GM19351 (cell line): ENCODE results near the gene SUMO4.
A peak's percentile ranks its signal among the peaks of the same experiment; 100 is the strongest.
"Not testable (repeated sequence)": the region's sequence is repeated elsewhere in the genome, so short reads cannot be mapped to it uniquely, and the experiment has no call there.

Experiments
- ATAC-seq: cut with Tn5 transposase; IDR thresholded peaks from one replicate; pipeline ENCODE4 v1.9.1; 2021; ENCODE audit warnings: mild to moderate bottlenecking, moderate library complexity; ENCODE audit not compliant: unreplicated experiment

Gene SUMO4

DNA sequence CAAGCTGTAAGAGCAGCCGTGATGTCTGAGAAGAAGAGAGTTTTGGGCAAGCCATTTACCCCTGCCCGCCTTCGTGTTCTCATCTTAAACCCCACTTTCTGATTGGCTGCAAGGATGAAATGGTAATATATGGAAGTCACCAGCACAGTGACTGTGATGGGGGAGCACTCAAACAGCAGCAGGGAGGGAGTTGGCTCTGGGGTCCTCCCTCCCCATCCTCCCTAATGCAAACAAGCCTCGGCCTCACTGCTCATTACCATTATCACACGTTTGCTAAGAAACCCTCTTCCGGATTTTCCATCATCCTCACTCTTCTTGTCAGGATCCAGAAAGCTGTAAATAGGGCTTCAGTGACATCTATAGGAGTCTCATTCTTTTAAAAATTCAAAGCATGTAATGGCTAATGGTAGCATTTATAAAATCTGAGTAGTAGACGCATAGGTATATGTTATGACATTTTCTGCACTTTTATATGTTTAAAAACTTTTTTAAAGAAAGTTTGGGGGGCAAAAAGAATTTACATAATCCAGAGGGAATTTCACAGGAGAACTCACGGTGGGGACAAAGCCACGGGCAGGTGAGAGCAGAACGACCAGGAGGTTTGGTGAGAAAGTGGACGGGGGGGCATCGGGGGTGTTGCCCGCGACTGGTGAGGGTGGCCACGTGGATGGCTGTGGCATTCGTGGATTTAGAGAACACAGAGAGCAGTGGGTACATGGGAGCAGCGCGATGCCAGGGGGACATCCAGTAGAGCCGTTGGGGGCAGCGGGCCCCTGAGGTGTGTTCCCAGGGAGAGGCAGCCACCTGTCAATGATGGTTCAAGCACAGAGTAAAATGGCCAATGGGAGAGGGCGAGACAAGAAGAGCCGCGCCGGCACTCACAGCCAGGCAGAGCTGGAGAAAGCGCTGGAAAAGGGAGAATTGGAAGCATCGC, 29.6 kb downstream of the SUMO4 start:
- no peak for ATAC-seq

- ATAC-seq: peak; percentile 96
Measured at GRCh38 chr6:149431905-149432775, 32.1 kb downstream of the SUMO4 start.

- ATAC-seq: no peak
Measured at GRCh38 chr6:149433405-149433804, 33.3 kb downstream of the SUMO4 start.

- no peak for ATAC-seq
Measured at GRCh38 chr6:149433881-149434280, 33.8 kb downstream of the SUMO4 start.

DNA sequence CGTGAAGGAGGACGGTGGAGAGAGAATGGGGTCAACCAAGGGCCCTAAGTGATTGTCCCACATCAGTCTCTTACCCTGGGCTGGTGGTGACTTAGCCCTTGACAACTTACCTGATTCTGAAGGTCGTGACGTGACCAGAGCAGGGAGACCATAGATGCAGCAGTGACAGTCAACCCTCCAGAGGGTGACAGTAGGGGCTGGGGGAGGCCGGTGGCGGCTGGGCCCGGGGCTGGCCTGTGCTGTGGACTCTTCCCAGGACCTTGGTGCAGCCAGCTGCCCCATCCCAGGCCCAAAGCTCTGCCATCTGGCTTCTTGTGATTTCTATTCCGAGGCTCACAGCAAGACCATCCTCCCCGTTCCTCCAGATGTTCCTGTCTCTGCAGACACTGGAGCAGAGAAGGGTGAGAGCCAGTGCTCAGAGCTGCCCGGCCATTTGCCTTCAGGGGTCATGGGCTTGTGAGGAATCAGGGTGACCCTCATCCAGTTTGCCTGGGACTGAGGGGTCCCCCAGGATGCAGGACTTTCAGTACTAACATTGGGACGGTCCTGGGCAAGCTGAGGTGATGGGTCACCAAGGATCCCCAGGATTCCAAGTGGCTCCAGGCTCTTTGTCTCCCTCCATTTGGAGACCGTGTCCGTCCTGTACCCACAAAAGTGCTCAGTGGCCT, 36.0 kb downstream of the SUMO4 start:
- ATAC-seq: no peak

DNA sequence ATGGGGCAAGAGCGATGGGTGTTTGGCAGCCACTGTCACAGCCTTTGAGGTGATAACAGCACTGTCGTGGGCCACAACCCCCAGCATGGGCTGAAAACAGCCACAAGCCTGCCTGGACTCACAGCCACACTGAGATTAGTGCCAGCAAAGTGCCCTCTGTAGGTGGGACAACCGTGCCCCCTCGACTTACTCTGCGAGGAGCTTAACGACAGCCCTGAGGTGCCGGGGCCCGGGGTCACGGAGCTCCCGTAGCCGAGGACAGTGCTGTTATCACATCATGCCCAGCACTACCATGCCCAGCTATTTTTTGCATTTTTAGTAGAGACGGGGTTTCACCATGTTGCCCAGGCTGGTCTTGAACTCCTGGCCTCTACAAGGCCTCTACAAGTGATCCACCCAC, 36.6 kb downstream of the SUMO4 start:
- no peak for ATAC-seq

- no peak for ATAC-seq
Measured at GRCh38 chr6:149437212-149437611, 37.1 kb downstream of the SUMO4 start.

- ATAC-seq: peak; percentile 61
Measured at GRCh38 chr6:149438855-149439254, 38.8 kb downstream of the SUMO4 start.

DNA sequence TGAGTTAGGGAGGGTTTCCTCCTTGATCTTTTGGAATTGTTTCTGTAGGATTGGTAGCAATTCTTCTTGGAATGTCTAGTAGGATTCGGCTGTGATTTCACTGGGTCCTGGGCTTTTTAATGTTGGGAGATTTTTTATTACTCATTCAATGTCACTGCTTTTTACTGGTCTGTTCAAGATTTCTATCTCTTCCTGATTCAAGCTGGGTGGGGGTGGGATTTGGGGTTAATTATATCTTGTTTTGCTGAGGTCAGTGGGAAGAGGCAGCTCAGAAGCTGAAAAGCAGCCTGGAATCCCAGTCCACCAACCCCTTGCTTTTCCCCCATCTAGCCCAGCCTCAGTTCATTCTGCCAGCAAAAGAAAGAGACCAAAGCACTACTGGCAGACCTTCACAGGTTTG, 39.6 kb downstream of the SUMO4 start:
- no peak for ATAC-seq

- ATAC-seq: no peak
Measured at GRCh38 chr6:149440735-149441671, 40.9 kb downstream of the SUMO4 start.

- no peak for ATAC-seq
Measured at GRCh38 chr6:149441740-149442139, 41.7 kb downstream of the SUMO4 start.

- ATAC-seq: no peak
Measured at GRCh38 chr6:149443411-149444181, 43.5 kb downstream of the SUMO4 start.

- not testable (repeated sequence) for ATAC-seq
Measured at GRCh38 chr6:149444360-149445094, 44.5 kb downstream of the SUMO4 start.

- no peak for ATAC-seq
Measured at GRCh38 chr6:149445095-149445466, 45.0 kb downstream of the SUMO4 start.

- no peak for ATAC-seq
Measured at GRCh38 chr6:149445573-149445972, 45.5 kb downstream of the SUMO4 start.

GRCh38 chr6:149446791-149447376, 46.8 kb downstream of the SUMO4 start:
- ATAC-seq: no peak

DNA sequence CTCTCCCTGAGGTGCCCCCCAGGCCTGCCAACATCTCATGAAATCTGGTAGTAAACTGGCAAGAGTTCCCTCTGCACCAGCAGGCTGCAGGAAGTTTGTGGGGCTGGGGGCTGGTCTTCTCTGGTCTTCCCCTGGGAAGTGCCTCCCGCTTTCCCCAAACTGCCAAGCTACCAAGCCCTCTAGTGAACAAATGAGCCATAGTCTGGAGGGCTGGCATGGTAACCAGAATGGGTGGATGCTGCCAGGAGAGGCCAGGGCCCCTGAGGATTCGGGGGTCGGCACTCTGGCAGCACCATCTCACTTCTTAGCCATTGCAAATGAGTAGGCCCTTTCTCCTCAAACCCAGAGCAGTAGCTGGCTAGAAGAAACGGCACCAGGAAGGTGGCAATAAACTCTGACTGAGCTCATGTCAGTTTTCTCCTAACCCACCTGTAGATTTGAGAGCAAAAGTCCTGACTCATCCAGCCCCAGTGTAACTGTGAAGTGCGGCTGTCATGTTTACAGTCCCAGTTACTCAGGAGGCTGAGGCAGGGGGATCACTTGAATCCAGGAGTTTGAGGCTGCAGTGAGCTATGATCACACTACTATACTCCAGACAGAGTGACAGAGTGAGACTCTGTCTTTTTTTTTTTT, 48.9 kb downstream of the SUMO4 start:
- no peak for ATAC-seq
